Ishikawa (cell line): ENCODE data around the gene RBBP4.

Experiments
- CEBPB ChIP-seq: IDR thresholded peaks from 2 replicates; pipeline ENCODE4 v1.6.1; 2012
- CREB1 ChIP-seq: IDR thresholded peaks from 2 replicates; pipeline ENCODE4 v1.6.1; 2012; ENCODE audit warnings: low read depth
- EGR1 ChIP-seq: IDR thresholded peaks from 2 replicates; pipeline ENCODE4 v1.6.1; 2012
- EP300 ChIP-seq: IDR thresholded peaks from 2 replicates; pipeline ENCODE4 v1.6.1; 2012; ENCODE audit warnings: borderline replicate concordance
- FOXM1 ChIP-seq: IDR thresholded peaks from 2 replicates; pipeline ENCODE4 v1.6.1; 2012; ENCODE audit warnings: low read depth, borderline replicate concordance
- MAX ChIP-seq: IDR thresholded peaks from 2 replicates; pipeline ENCODE4 v1.6.1; 2012
- NFIC ChIP-seq: IDR thresholded peaks from 2 replicates; pipeline ENCODE4 v1.6.1; 2012
- RAD21 ChIP-seq: IDR thresholded peaks from 2 replicates; pipeline ENCODE4 v1.6.1; 2012; ENCODE audit warnings: low read depth
- TAF1 ChIP-seq: IDR thresholded peaks from 2 replicates; pipeline ENCODE4 v1.6.1; 2012; ENCODE audit warnings: low read depth, mild to moderate bottlenecking
- TCF12 ChIP-seq: IDR thresholded peaks from 2 replicates; pipeline ENCODE4 v1.6.1; 2012; ENCODE audit warnings: low read depth
- TEAD4 ChIP-seq: IDR thresholded peaks from 2 replicates; pipeline ENCODE4 v1.6.1; 2012
- YY1 ChIP-seq: IDR thresholded peaks from 2 replicates; pipeline ENCODE4 v1.6.1; 2012; ENCODE audit warnings: low read depth
- ZBTB7A ChIP-seq: IDR thresholded peaks from 2 replicates; pipeline ENCODE4 v1.6.1; 2012; ENCODE audit warnings: low read depth
- TF ChIP-seq, protein P1 (sequence below): IDR thresholded peaks from 2 replicates; pipeline ENCODE4 v1.6.1; 2012
- TF ChIP-seq, protein P2 (sequence below): IDR thresholded peaks from 2 replicates; pipeline ENCODE4 v1.6.1; 2012; ENCODE audit warnings: low read depth, mild to moderate bottlenecking

RBBP4 gene

DNA sequence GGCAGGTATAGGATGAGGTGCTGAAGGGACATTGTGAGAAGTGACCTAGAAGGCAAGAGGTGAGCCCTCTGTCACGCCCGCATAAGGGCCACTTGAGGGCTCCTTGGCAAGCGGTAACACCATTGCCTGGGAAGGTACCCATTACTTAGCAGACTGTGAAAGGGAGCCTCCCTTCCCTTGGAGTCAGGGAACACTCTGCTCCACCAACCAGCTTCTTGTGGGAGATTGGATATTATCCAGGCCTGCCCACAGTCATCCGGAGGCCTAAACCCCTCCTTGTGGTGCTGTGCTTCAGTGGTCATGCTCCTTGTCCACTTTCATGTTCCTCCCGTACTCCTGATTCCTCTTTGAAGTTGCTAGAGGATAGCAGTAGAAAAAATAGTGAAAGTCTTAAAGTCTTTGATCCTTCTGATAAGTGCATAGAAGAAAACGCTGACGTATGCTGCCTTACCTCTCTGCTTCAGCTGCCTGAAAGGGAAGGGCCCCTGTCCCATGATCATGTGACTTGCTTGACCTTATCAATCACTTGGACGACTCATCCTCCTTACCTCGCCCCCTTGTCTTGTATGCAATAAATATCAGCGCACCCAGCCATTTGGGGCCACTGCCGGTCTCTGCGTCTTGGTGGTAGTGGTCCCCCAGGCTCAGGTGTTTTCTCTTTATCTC lies 16.0 kb downstream of the RBBP4 start:
- no peak for TF ChIP-seq EP300
- TF ChIP-seq TCF12, result no peak
- TF ChIP-seq ZBTB7A, result no peak
- TF ChIP-seq, protein P1, sequence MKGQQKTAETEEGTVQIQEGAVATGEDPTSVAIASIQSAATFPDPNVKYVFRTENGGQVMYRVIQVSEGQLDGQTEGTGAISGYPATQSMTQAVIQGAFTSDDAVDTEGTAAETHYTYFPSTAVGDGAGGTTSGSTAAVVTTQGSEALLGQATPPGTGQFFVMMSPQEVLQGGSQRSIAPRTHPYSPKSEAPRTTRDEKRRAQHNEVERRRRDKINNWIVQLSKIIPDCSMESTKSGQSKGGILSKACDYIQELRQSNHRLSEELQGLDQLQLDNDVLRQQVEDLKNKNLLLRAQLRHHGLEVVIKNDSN, result no peak
- TF ChIP-seq EGR1, result no peak
- TF ChIP-seq CEBPB, result no peak
- TF ChIP-seq, protein P2, sequence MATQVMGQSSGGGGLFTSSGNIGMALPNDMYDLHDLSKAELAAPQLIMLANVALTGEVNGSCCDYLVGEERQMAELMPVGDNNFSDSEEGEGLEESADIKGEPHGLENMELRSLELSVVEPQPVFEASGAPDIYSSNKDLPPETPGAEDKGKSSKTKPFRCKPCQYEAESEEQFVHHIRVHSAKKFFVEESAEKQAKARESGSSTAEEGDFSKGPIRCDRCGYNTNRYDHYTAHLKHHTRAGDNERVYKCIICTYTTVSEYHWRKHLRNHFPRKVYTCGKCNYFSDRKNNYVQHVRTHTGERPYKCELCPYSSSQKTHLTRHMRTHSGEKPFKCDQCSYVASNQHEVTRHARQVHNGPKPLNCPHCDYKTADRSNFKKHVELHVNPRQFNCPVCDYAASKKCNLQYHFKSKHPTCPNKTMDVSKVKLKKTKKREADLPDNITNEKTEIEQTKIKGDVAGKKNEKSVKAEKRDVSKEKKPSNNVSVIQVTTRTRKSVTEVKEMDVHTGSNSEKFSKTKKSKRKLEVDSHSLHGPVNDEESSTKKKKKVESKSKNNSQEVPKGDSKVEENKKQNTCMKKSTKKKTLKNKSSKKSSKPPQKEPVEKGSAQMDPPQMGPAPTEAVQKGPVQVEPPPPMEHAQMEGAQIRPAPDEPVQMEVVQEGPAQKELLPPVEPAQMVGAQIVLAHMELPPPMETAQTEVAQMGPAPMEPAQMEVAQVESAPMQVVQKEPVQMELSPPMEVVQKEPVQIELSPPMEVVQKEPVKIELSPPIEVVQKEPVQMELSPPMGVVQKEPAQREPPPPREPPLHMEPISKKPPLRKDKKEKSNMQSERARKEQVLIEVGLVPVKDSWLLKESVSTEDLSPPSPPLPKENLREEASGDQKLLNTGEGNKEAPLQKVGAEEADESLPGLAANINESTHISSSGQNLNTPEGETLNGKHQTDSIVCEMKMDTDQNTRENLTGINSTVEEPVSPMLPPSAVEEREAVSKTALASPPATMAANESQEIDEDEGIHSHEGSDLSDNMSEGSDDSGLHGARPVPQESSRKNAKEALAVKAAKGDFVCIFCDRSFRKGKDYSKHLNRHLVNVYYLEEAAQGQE, result no peak
- no peak for TF ChIP-seq YY1
- TF ChIP-seq TAF1, result no peak
- no peak for TF ChIP-seq CREB1
- no peak for TF ChIP-seq TEAD4
- TF ChIP-seq FOXM1, result no peak
- TF ChIP-seq RAD21, result no peak
- TF ChIP-seq NFIC, result no peak
- no peak for TF ChIP-seq MAX

GRCh38 chr1:32676945-32677344 lies 25.9 kb downstream of the RBBP4 start:
- TF ChIP-seq EP300 (no peak), TCF12 (no peak), EGR1 (no peak), RAD21 (no peak), TEAD4 (no peak), FOXM1 (no peak), CREB1 (no peak), YY1 (no peak), ZBTB7A (no peak), MAX (no peak), CEBPB (no peak), NFIC (no peak), TAF1 (no peak)
- TF ChIP-seq, protein P2, result no peak
- TF ChIP-seq, protein P1, result no peak

DNA sequence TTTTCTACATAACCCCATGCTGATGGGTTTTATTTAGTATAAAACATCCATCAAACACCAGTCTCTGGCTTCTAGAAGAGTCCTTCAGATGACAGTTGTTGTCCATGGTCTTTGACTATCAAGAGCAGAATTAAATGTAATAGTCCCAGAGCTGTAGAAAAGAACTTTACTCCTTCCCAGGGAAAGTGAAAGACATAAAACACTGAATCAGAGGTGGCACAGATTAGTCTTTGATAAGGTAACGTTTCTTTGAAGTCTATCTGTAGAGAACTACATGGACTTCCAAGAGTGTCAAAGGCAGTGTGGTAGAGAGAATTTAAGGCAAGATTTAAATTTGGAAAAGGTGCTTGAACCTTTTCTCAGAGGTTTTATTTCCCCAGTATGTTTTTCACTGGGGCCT lies 29.6 kb downstream of the RBBP4 start:
- no peak for TF ChIP-seq TAF1
- TF ChIP-seq FOXM1, result no peak
- TF ChIP-seq YY1, result no peak
- no peak for TF ChIP-seq MAX
- no peak for TF ChIP-seq EGR1
- no peak for TF ChIP-seq NFIC
- no peak for TF ChIP-seq TCF12

DNA sequence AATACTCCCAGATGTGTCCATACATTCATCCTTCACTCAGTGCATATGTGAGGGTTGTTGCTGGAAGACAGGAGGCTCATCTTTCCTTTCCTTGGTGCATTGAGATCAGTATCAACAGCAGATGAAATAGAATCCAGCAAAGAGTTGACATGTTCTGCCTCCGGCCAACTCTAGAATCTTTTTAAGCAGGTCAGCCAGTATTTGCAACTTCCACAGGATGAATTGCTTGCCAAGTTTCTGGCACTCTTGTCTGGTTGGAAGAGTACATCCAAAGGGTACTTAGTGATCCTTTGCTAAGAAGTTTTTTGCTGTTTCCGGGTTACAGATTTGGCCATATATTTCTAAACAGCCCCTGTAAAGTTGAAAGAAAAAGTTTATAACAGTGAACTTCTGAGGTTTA lies 30.5 kb downstream of the RBBP4 start:
- no peak for TF ChIP-seq TEAD4
- no peak for TF ChIP-seq EP300
- TF ChIP-seq MAX, result no peak
- TF ChIP-seq, protein P1, result no peak
- TF ChIP-seq TCF12, result no peak
- TF ChIP-seq ZBTB7A, result no peak
- TF ChIP-seq NFIC, result no peak
- no peak for TF ChIP-seq CREB1
- no peak for TF ChIP-seq CEBPB

GRCh38 chr1:32681999-32682398 lies 31.0 kb downstream of the RBBP4 start:
- TF ChIP-seq FOXM1 (no peak), MAX (no peak), EGR1 (no peak), TAF1 (no peak), NFIC (no peak)
- TF ChIP-seq, protein P2, result no peak
